Ishikawa (cell line): ENCODE data around the gene GNAS.

Experiments
- CEBPB ChIP-seq: IDR thresholded peaks from 2 replicates; pipeline ENCODE4 v1.6.1; 2012
- CREB1 ChIP-seq: IDR thresholded peaks from 2 replicates; pipeline ENCODE4 v1.6.1; 2012; ENCODE audit warnings: low read depth
- EGR1 ChIP-seq: IDR thresholded peaks from 2 replicates; pipeline ENCODE4 v1.6.1; 2012
- EP300 ChIP-seq: IDR thresholded peaks from 2 replicates; pipeline ENCODE4 v1.6.1; 2012; ENCODE audit warnings: borderline replicate concordance
- FOXM1 ChIP-seq: IDR thresholded peaks from 2 replicates; pipeline ENCODE4 v1.6.1; 2012; ENCODE audit warnings: low read depth, borderline replicate concordance
- NFIC ChIP-seq: IDR thresholded peaks from 2 replicates; pipeline ENCODE4 v1.6.1; 2012
- RAD21 ChIP-seq: IDR thresholded peaks from 2 replicates; pipeline ENCODE4 v1.6.1; 2012; ENCODE audit warnings: low read depth
- TAF1 ChIP-seq: IDR thresholded peaks from 2 replicates; pipeline ENCODE4 v1.6.1; 2012; ENCODE audit warnings: low read depth, mild to moderate bottlenecking
- TCF12 ChIP-seq: IDR thresholded peaks from 2 replicates; pipeline ENCODE4 v1.6.1; 2012; ENCODE audit warnings: low read depth
- TEAD4 ChIP-seq: IDR thresholded peaks from 2 replicates; pipeline ENCODE4 v1.6.1; 2012
- YY1 ChIP-seq: IDR thresholded peaks from 2 replicates; pipeline ENCODE4 v1.6.1; 2012; ENCODE audit warnings: low read depth
- ZBTB7A ChIP-seq: IDR thresholded peaks from 2 replicates; pipeline ENCODE4 v1.6.1; 2012; ENCODE audit warnings: low read depth
- TF ChIP-seq, protein P1 (sequence below): IDR thresholded peaks from 2 replicates; pipeline ENCODE4 v1.6.1; 2012
- TF ChIP-seq, protein P2 (sequence below): IDR thresholded peaks from 2 replicates; pipeline ENCODE4 v1.6.1; 2012; ENCODE audit warnings: low read depth, mild to moderate bottlenecking
- TF ChIP-seq, protein P3 (sequence below): IDR thresholded peaks from 2 replicates; pipeline ENCODE4 v1.6.1; 2012

The GNAS gene

DNA sequence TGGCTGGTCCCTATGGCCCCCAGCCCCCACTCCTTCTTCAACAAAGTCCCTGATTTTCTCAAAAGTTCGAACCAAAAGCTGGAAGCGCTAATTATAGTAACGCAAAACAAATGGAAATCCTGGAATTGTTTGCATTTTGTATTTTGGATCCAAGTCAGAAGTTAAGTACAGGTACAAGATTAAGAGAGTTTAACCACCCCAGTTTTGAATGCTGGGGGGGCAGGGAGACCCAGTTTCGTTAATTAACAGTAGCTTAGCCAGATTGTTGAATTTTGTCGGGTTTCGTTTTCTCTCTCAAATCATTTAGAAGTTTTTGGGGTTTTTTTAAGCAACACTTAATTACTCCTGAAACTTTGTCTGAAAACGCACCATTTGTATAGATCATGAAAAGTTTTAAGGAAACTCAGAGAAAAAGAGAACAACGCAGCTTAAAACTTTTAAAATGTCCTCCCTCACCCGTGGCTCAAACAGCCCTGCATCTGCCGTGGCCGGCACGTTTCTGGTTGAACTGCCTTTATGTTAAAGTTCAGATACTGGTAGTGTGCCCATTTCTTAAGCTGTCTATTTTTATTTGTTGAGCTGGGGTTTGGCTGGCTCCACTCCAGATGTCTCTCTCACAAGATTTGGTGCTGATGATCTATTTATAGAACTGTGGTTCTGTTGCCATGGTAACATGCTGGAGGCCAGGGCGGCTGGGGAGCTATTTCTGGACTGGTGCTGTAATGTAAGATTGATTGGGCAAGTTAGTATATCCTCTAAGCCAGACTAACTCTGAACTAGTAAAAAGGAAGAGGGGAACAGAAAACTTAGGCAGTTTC is 55.0 kb downstream of the GNAS start:
- TF ChIP-seq EGR1 (no peak), CEBPB (no peak), RAD21 (no peak), FOXM1 (no peak)

DNA sequence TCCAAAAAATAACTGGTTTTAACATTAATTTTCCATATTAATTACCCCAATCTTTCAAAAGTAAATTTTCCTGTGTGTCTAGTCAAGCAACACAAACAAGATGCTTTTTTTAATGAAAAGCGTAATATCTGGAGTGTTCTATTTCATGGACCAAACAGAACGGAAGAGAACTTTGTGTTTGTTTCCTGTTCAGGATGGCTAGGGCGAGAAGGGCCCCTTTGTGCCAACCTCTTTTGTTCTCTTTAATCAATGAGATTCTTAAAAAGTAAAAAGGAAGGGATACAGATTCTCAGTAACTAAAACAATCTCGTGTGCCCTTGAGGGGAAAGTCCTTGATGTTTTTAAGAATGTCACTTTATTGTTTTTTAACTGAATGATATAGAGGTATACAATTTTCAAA is 55.7 kb downstream of the GNAS start:
- TF ChIP-seq FOXM1 (no peak), CREB1 (no peak)
- TF ChIP-seq, protein P1, sequence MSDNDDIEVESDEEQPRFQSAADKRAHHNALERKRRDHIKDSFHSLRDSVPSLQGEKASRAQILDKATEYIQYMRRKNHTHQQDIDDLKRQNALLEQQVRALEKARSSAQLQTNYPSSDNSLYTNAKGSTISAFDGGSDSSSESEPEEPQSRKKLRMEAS: no peak

DNA sequence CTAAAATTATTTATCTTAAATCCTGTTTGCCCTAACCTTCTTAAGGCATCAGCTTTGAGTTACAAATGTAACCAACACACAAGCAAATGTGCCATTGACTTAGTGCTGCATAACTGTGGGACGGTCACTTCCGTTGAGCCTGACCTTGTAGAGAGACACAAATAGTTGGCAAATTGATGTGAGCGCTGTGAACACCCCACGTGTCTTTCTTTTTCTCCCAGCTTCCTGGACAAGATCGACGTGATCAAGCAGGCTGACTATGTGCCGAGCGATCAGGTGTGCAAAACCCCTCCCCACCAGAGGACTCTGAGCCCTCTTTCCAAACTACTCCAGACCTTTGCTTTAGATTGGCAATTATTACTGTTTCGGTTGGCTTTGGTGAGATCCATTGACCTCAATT is 56.4 kb downstream of the GNAS start:
- TF ChIP-seq ZBTB7A (no peak), EGR1 (no peak)
- TF ChIP-seq, protein P1: no peak

DNA sequence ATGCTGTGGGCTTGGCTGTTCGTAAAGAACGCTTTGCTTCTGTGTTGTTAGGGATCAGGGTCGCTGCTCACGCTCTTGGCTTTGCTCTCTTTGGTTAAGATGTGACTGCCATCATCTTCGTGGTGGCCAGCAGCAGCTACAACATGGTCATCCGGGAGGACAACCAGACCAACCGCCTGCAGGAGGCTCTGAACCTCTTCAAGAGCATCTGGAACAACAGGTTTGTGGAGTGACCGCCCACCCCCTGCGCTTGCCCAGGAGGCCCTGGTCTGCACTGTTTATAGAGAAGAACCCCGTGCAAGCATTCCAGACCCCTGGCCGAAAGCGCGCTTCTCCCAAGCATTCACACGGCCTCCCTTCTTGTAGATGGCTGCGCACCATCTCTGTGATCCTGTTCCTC is 57.1 kb downstream of the GNAS start:
- TF ChIP-seq, protein P1: no peak
- TF ChIP-seq, protein P2, sequence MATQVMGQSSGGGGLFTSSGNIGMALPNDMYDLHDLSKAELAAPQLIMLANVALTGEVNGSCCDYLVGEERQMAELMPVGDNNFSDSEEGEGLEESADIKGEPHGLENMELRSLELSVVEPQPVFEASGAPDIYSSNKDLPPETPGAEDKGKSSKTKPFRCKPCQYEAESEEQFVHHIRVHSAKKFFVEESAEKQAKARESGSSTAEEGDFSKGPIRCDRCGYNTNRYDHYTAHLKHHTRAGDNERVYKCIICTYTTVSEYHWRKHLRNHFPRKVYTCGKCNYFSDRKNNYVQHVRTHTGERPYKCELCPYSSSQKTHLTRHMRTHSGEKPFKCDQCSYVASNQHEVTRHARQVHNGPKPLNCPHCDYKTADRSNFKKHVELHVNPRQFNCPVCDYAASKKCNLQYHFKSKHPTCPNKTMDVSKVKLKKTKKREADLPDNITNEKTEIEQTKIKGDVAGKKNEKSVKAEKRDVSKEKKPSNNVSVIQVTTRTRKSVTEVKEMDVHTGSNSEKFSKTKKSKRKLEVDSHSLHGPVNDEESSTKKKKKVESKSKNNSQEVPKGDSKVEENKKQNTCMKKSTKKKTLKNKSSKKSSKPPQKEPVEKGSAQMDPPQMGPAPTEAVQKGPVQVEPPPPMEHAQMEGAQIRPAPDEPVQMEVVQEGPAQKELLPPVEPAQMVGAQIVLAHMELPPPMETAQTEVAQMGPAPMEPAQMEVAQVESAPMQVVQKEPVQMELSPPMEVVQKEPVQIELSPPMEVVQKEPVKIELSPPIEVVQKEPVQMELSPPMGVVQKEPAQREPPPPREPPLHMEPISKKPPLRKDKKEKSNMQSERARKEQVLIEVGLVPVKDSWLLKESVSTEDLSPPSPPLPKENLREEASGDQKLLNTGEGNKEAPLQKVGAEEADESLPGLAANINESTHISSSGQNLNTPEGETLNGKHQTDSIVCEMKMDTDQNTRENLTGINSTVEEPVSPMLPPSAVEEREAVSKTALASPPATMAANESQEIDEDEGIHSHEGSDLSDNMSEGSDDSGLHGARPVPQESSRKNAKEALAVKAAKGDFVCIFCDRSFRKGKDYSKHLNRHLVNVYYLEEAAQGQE: no peak
- TF ChIP-seq TEAD4: no peak
- no peak for TF ChIP-seq CEBPB
- TF ChIP-seq, protein P3, sequence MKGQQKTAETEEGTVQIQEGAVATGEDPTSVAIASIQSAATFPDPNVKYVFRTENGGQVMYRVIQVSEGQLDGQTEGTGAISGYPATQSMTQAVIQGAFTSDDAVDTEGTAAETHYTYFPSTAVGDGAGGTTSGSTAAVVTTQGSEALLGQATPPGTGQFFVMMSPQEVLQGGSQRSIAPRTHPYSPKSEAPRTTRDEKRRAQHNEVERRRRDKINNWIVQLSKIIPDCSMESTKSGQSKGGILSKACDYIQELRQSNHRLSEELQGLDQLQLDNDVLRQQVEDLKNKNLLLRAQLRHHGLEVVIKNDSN: no peak
- TF ChIP-seq EGR1: no peak
- TF ChIP-seq TAF1: no peak
- no peak for TF ChIP-seq NFIC
- TF ChIP-seq CREB1: no peak
- TF ChIP-seq RAD21: no peak
- TF ChIP-seq EP300: no peak
- TF ChIP-seq TCF12: no peak
- TF ChIP-seq YY1: no peak
- no peak for TF ChIP-seq ZBTB7A
- TF ChIP-seq FOXM1: no peak

DNA sequence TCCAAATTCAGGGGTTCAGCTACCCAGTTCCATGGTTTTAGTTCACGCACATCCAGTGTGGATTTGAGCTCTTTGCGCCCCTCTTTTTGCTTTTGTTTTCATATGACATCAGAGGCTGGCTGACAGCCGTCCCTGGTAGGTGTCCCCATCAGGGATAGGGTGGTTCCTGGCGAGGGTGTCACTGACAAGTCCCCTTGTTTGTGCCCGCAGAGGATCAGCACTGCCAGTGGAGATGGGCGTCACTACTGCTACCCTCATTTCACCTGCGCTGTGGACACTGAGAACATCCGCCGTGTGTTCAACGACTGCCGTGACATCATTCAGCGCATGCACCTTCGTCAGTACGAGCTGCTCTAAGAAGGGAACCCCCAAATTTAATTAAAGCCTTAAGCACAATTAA is 58.0 kb downstream of the GNAS start:
- TF ChIP-seq NFIC (no peak), TCF12 (no peak)

DNA sequence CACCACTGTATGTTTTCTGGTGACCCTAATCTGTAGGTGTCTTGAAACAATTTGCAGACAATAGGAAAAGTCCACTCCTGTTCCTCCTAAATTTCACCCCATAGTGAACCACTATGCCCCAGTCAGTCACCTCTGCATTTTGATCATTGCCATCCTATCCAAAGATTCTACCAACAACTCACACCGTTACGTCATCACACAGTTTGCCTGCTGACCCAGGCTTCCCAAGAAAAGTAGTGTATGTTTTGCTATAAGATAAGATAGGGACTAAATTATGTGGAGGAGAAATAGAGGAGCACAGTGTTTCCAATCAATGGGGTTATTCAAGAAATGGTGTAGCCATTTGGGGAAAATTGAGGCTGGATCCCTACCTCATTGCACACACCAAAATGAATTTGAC is 58.8 kb downstream of the GNAS start:
- no peak for TF ChIP-seq TCF12
- TF ChIP-seq CREB1: no peak
- TF ChIP-seq EP300: no peak
- no peak for TF ChIP-seq TEAD4
- no peak for TF ChIP-seq NFIC
- TF ChIP-seq CEBPB: no peak
- TF ChIP-seq ZBTB7A: no peak
- TF ChIP-seq, protein P1: no peak

DNA sequence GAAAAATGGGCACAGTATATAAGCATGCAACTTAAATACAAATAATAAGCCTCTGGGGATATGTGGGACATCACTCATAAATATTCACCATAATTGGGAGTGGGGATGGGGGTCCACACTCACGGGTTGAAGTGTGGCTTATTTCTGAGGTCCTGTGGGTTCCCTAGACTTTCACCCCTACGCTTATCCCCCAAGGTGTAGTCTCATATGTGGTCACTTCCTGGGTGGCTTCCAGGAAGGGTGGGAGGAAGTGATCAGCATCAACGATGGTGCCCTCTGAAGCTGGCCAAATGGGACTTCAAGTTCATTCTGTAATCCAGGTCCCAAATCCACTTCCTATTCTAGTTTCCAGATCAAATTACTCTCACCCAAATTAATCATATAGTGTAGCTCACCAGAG is 59.5 kb downstream of the GNAS start:
- TF ChIP-seq TCF12 (no peak), EGR1 (no peak), NFIC (no peak)
- TF ChIP-seq, protein P3: no peak
- TF ChIP-seq, protein P2: no peak
